NCI-H524 treated with DMSO at 0.1 percent for 48 hours (cell line): Measurements from ENCODE around the gene CYP2C19.
"Not testable (repeated sequence)": the region's sequence is repeated elsewhere in the genome, so short reads cannot be mapped to it uniquely, and the experiment has no call there.

Experiments
- DNase-seq: peaks from one replicate; lab custom pipeline; 2025; lab: John Stamatoyannopoulos, UW

CYP2C19 gene

GRCh38 chr10:94762393-94762792 is at the start of gene CYP2C19:
Gene CYP2C19 (plus strand): TSS chr10:94762681. CDS start chr10:94762706, 25 bp downstream.
- DNase-seq: no peak

- DNase-seq: no peak
Measured at GRCh38 chr10:94725871-94726270, 36.6 kb upstream of the CYP2C19 start.

- DNase-seq: no peak
Measured at GRCh38 chr10:94735197-94735596, 27.3 kb upstream of the CYP2C19 start.

GRCh38 chr10:94738588-94738987 is 23.9 kb upstream of the CYP2C19 start:
- DNase-seq: no peak

GRCh38 chr10:94747137-94747536 is 15.3 kb upstream of the CYP2C19 start:
- DNase-seq: no peak

GRCh38 chr10:94747838-94748237 is 14.6 kb upstream of the CYP2C19 start:
- no peak for DNase-seq

GRCh38 chr10:94757916-94758315 is 4.6 kb upstream of the CYP2C19 start:
- no peak for DNase-seq

GRCh38 chr10:94760586-94761178 is 1.8 kb upstream of the CYP2C19 start:
- DNase-seq: no peak

- DNase-seq: not testable (repeated sequence)
Measured at GRCh38 chr10:94775425-94775824, 12.9 kb downstream of the CYP2C19 start.

GRCh38 chr10:94777886-94778458 is 15.5 kb downstream of the CYP2C19 start:
- DNase-seq: no peak

GRCh38 chr10:94780844-94781243 is 18.4 kb downstream of the CYP2C19 start:
- DNase-seq: no peak

GRCh38 chr10:94784256-94784655 is 21.8 kb downstream of the CYP2C19 start:
- DNase-seq: no peak

GRCh38 chr10:94785211-94785610 is 22.7 kb downstream of the CYP2C19 start:
- no peak for DNase-seq

GRCh38 chr10:94800551-94800950 is 38.1 kb downstream of the CYP2C19 start:
- DNase-seq: not testable (repeated sequence)

- no peak for DNase-seq
Measured at GRCh38 chr10:94803307-94803706, 40.8 kb downstream of the CYP2C19 start.

GRCh38 chr10:94830025-94830424 is 67.5 kb downstream of the CYP2C19 start:
- not testable (repeated sequence) for DNase-seq

- no peak for DNase-seq
Measured at GRCh38 chr10:94846204-94846603, 83.7 kb downstream of the CYP2C19 start.

- DNase-seq: no peak
Measured at GRCh38 chr10:94850766-94851165, 88.3 kb downstream of the CYP2C19 start.

GRCh38 chr10:94851263-94851662 is 88.8 kb downstream of the CYP2C19 start:
- no peak for DNase-seq

GRCh38 chr10:94852438-94852837 is 90.0 kb downstream of the CYP2C19 start:
- no peak for DNase-seq

GRCh38 chr10:94853065-94853464 is 90.6 kb downstream of the CYP2C19 start:
- DNase-seq: no peak

- DNase-seq: no peak
Measured at GRCh38 chr10:94858005-94858404, 95.5 kb downstream of the CYP2C19 start.

GRCh38 chr10:94859086-94859485 is 96.6 kb downstream of the CYP2C19 start:
- DNase-seq: no peak

- DNase-seq: no peak
Measured at GRCh38 chr10:94878649-94879048, 116.2 kb downstream of the CYP2C19 start.
